OCI-LY1 (cell line): ENCODE measurements around the gene IRF2.

Experiments
- CTCF ChIP-seq: fragments of 200-600 bp; sonication (generic), shearing (Covaris generic); IDR thresholded peaks from 2 replicates; pipeline ENCODE4 v1.5.1; 2017; ENCODE audit warnings: mild to moderate bottlenecking, antibody characterized with exemption, low read length, moderate library complexity, mixed read lengths
- EZH2 ChIP-seq: fragments of 200-600 bp; sonication (generic), shearing (Covaris generic); IDR thresholded peaks from 2 replicates; pipeline ENCODE4 v1.8.0; 2017; ENCODE audit warnings: borderline replicate concordance, mixed run types, mild to moderate bottlenecking, antibody characterized with exemption, low read length, moderate library complexity, mixed read lengths

GRCh38 chr4:184477201-184477999 is 3.0 kb upstream of the IRF2 start:
- TF ChIP-seq CTCF (no peak), EZH2 (no peak)
